HCT116 (cell line): Measurements from ENCODE around the gene CAPSL. TPM values are rescaled to one million over a fixed set of nuclear protein-coding genes. Genes with fewer than 3 reads are reported as not detected.

Experiments
- ATAC-seq: fragments of 200-7000 bp; cut with Tn5 transposase; 2 replicates; pipeline ENCODE4 v1.9.1; 2020; ENCODE audit warnings: mild to moderate bottlenecking, moderate library complexity
- BruUV-seq: library from RNA; stranded (reverse); fragments of 400-500 nt; replicated peaks from 2 replicates; lab custom pipeline; 2021; lab: Mats Ljungman, UMichigan
- CTCF ChIA-PET: fragments of 300-600 bp; sonication (Branson Sonifier 250); formaldehyde crosslinking; loops from one replicate; lab custom pipeline; 2021; ENCODE audit warnings: antibody characterized with exemption; lab: Charles Lee
- POLR2A ChIA-PET: fragments of 300-600, 350-600 bp; sonication (Branson Sonifier 250); formaldehyde crosslinking; loops from one replicate; lab custom pipeline; 2021; ENCODE audit warnings: antibody characterized with exemption; lab: Charles Lee
- RAD21 ChIA-PET, 2 experiments: fragments of 300-600 bp; sonication (Branson Sonifier 250); formaldehyde crosslinking; loops; one replicate each; lab custom pipeline; 2023; ENCODE audit warnings: low total read pairs in 2 of 2; ENCODE audit not compliant: uncharacterized antibody in 2 of 2, unreplicated experiment in 2 of 2, low non-redundant PET in 1 of 2; lab: Charles Lee
- DNase-seq: peaks from one replicate; pipeline ENCODE4 v3.0.0-alpha.2; 2010; ENCODE audit warnings: low read depth, low spot score
- H2AFZ ChIP-seq: fragments of 200-600 bp; shearing (Covaris generic), sonication (generic); 2 replicates; pipeline ENCODE4 v1.6.1; 2017; ENCODE audit warnings: low read depth, mixed run types, mixed read lengths, antibody characterized with exemption, low read length; ENCODE audit not compliant: poor library complexity, severe bottlenecking
- H3K27ac ChIP-seq: 2 replicates; pipeline ENCODE4 v1.5.1; 2012; ENCODE audit warnings: low read depth, low read length
- H3K27me3 ChIP-seq: fragments of 200-600 bp; sonication (generic); 2 replicates; pipeline ENCODE4 v1.6.1; 2016; ENCODE audit warnings: mixed run types, low read length, mixed read lengths; ENCODE audit not compliant: insufficient read depth
- H3K36me3 ChIP-seq, 2 experiments: fragments of 200-500 bp in 1 of 2; fragments of 200-600 bp in 1 of 2; sonication (Bioruptor generic) in 1 of 2; sonication (generic) in 1 of 2; 2 replicates each; pipeline versions ENCODE4 v1.5.1 to v1.6.1; 2014 to 2016; ENCODE audit warnings: low read length in 2 of 2, inconsistent platforms in 1 of 2, mixed read lengths in 1 of 2, mixed run types in 1 of 2; ENCODE audit not compliant: insufficient read depth in 2 of 2, control insufficient read depth in 1 of 2
- H3K4me1 ChIP-seq, 2 experiments: fragments of 200-600 bp in 1 of 2; sonication (generic) in 1 of 2; 2 replicates each; pipeline versions ENCODE4 v1.5.1 to v1.6.1; 2012 to 2017; ENCODE audit warnings: low read length in 2 of 2, inconsistent platforms in 1 of 2, mild to moderate bottlenecking in 1 of 2, mixed read lengths in 1 of 2, mixed run types in 1 of 2, moderate library complexity in 1 of 2; ENCODE audit not compliant: insufficient read depth in 2 of 2, control insufficient read depth in 1 of 2
- H3K4me2 ChIP-seq: fragments of 200-600 bp; sonication (generic); 2 replicates; pipeline ENCODE4 v1.6.1; 2017; ENCODE audit warnings: mixed run types, low read length, mixed read lengths
- H3K4me3 ChIP-seq, 2 experiments: fragments of 200-600 bp in 1 of 2; sonication (generic) in 1 of 2; replicated peaks in 1 of 2; 2 replicates each; pipeline ENCODE4 v1.5.1; 2011 to 2016; ENCODE audit warnings: low read length in 2 of 2, control low read depth in 1 of 2, low read depth in 1 of 2, mild to moderate bottlenecking in 1 of 2, mixed read lengths in 1 of 2, mixed run types in 1 of 2
- H3K79me2 ChIP-seq: fragments of 200-600 bp; sonication (generic); 2 replicates; pipeline ENCODE4 v1.6.1; 2017; ENCODE audit warnings: mild to moderate bottlenecking, mixed run types, low read length, moderate library complexity, mixed read lengths; ENCODE audit not compliant: insufficient read depth
- H3K9ac ChIP-seq: fragments of 200-600 bp; sonication (generic); 2 replicates; pipeline ENCODE4 v1.6.1; 2016; ENCODE audit warnings: low read length, mixed read lengths
- H3K9me2 ChIP-seq: fragments of 200-600 bp; sonication (generic), shearing (Covaris generic); 2 replicates; pipeline ENCODE4 v1.6.1; 2017; ENCODE audit warnings: mixed run types, mild to moderate bottlenecking, moderate library complexity; ENCODE audit not compliant: insufficient read depth
- H3K9me3 ChIP-seq, 2 experiments: fragments of 200-500 bp in 1 of 2; fragments of 200-600 bp in 1 of 2; sonication (Bioruptor generic) in 1 of 2; sonication (generic) in 1 of 2; 2 replicates each; pipeline ENCODE4 v1.6.1; 2014 to 2017; ENCODE audit warnings: low read length in 2 of 2, mixed read lengths in 2 of 2, inconsistent platforms in 1 of 2, low read depth in 1 of 2, mild to moderate bottlenecking in 1 of 2, mixed run types in 1 of 2, moderate library complexity in 1 of 2; ENCODE audit not compliant: control insufficient read depth in 1 of 2, insufficient read depth in 1 of 2
- H4K20me1 ChIP-seq: fragments of 200-600 bp; sonication (generic), shearing (Covaris generic); 2 replicates; pipeline ENCODE4 v1.6.1; 2017; ENCODE audit warnings: mixed run types, mild to moderate bottlenecking, moderate library complexity; ENCODE audit not compliant: insufficient read depth
- CEBPB ChIP-seq: IDR thresholded peaks from 2 replicates; pipeline ENCODE4 v1.6.1; 2012; ENCODE audit warnings: low read depth
- EGR1 ChIP-seq: IDR thresholded peaks from 2 replicates; pipeline ENCODE4 v1.6.1; 2012; ENCODE audit warnings: low read depth
- ELF1 ChIP-seq: IDR thresholded peaks from 2 replicates; pipeline ENCODE4 v1.6.1; 2012; ENCODE audit warnings: low read depth, borderline replicate concordance
- EZH2 ChIP-seq: fragments of 200-600 bp; sonication (generic); IDR thresholded peaks from 2 replicates; pipeline ENCODE4 v1.6.1; 2017; ENCODE audit warnings: antibody characterized with exemption, mixed run types
- EZH2phosphoT487 ChIP-seq: fragments of 200-600 bp; IDR thresholded peaks from 2 replicates; pipeline ENCODE4 v1.6.1; 2018; ENCODE audit warnings: antibody characterized with exemption, borderline replicate concordance
- FOSL1 ChIP-seq: IDR thresholded peaks from 2 replicates; pipeline ENCODE4 v1.6.1; 2012; ENCODE audit warnings: low read depth
- JUND ChIP-seq: IDR thresholded peaks from 2 replicates; pipeline ENCODE4 v1.6.1; 2012
- POLR2A ChIP-seq: IDR thresholded peaks from 2 replicates; pipeline ENCODE4 v1.7.0; 2011; ENCODE audit warnings: borderline replicate concordance; ENCODE audit not compliant: insufficient read depth, insufficient read length; ENCODE audit errors: extremely low read depth
- SIN3A ChIP-seq: IDR thresholded peaks from 2 replicates; pipeline ENCODE4 v1.6.1; 2012; ENCODE audit warnings: low read depth
- SP1 ChIP-seq: IDR thresholded peaks from 2 replicates; pipeline ENCODE4 v1.6.1; 2012; ENCODE audit warnings: low read depth
- SRF ChIP-seq: IDR thresholded peaks from 2 replicates; pipeline ENCODE4 v1.6.1; 2012; ENCODE audit warnings: low read depth
- TCF7L2 ChIP-seq: IDR thresholded peaks from 2 replicates; pipeline ENCODE4 v1.7.0; 2011; ENCODE audit warnings: borderline replicate concordance, inconsistent platforms; ENCODE audit not compliant: insufficient read depth, insufficient read length; ENCODE audit errors: extremely low read depth
- YY1 ChIP-seq: IDR thresholded peaks from 2 replicates; pipeline ENCODE4 v1.6.1; 2011; ENCODE audit warnings: low read length, low read depth, moderate library complexity, mild to moderate bottlenecking; ENCODE audit not compliant: insufficient replicate concordance; ENCODE audit errors: extremely low read depth
- ZFX ChIP-seq: fragments of 450-650 bp; IDR thresholded peaks from 2 replicates; pipeline ENCODE4 v1.6.1; 2017
- ZNF274 ChIP-seq: fragments of 200-500 bp; sonication (Bioruptor generic); IDR thresholded peaks from 2 replicates; pipeline ENCODE4 v1.6.1; 2014; ENCODE audit warnings: mild to moderate bottlenecking, low read depth, low read length, inconsistent platforms
- intact Hi-C: fragments of 100-400 bp; cut with micrococcal nuclease; formaldehyde crosslinking; loops from 2 replicates; pipeline ENCODE4 v1.10.0; 2022
- total RNA-seq: library from RNA; stranded (reverse); gene quantifications from one replicate; pipeline ENCODE4 v1.2.1, GENCODE V29; 2021; ENCODE audit not compliant: unreplicated experiment
- TF ChIP-seq, protein P1 (sequence below): IDR thresholded peaks from 2 replicates; pipeline ENCODE4 v1.6.1; 2012
- TF ChIP-seq, protein P2 (sequence below): IDR thresholded peaks from 2 replicates; pipeline ENCODE4 v1.6.1; 2012

The CAPSL gene
- total RNA-seq, 1 experiment from 2014 or later = not detected

DNA sequence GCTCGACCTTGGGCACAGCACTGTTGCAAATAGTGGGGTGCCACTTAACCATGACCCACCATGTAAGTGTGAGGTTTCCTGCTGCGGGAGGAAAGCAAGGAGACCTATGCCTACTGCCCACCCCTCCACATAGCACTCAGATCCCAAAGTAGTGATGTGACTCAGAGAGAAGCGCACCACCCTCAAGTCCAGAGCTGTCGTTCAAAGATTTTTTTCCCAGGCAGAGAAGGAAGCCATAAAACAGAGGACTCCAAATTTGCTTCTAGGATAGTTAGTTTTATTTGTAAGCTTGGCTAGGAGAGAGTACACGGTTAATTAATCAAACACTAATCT, 33.4 kb upstream of the CAPSL start:
- ChIA-PET RAD21 (no interaction called here), POLR2A (no interaction called here)
- Histone ChIP-seq H3K4me1 (no peaks in the 10 kb centered on the region), H3K36me3 (no peaks in the 10 kb centered on the region), H3K4me3 (no peak overlapping the region), H3K79me2 (no peaks in the 10 kb centered on the region), H3K4me2 (no peak overlapping the region), H3K27ac (no peak overlapping the region), H3K9ac (no peak overlapping the region), H4K20me1 (no peaks in the 10 kb centered on the region), H3K27me3 (no peaks in the 10 kb centered on the region; the same call in 1 of the 2 replicates)
- DNase-seq (no peak), ATAC-seq (no peak)
- intact Hi-C loops = no loop called here
- no TSS peak for BruUV-seq
- TF ChIP-seq FOSL1 (no peak), JUND (no peak), SIN3A (no peak), SRF (no peak), ZNF274 (no peak), EZH2phosphoT487 (no peak), POLR2A (no peak), EZH2 (no peak), ELF1 (no peak), TCF7L2 (no peak), YY1 (no peak), SP1 (no peak), CEBPB (no peak), EGR1 (no peak), ZFX (no peak)
- TF ChIP-seq, protein P1, sequence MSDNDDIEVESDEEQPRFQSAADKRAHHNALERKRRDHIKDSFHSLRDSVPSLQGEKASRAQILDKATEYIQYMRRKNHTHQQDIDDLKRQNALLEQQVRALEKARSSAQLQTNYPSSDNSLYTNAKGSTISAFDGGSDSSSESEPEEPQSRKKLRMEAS = no peak
- TF ChIP-seq, protein P2, sequence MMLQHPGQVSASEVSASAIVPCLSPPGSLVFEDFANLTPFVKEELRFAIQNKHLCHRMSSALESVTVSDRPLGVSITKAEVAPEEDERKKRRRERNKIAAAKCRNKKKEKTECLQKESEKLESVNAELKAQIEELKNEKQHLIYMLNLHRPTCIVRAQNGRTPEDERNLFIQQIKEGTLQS = no peak
- TF ChIP-seq, all 23 proteins: peak for 0
- Histone ChIP-seq H2AFZ (no peak overlapping the region), H3K9me2 (no peaks in the 10 kb centered on the region), H3K9me3 (no peaks in the 10 kb centered on the region)
- CTCF ChIA-PET = no interaction called here
